ENCODE measurements around the gene H2BW1. TPM values are rescaled to one million over a fixed set of nuclear protein-coding genes. Genes with fewer than 3 reads are reported as not detected.

Gene H2BW1
- total RNA-seq, 1 experiment from 2014 or later: not detected

DNA sequence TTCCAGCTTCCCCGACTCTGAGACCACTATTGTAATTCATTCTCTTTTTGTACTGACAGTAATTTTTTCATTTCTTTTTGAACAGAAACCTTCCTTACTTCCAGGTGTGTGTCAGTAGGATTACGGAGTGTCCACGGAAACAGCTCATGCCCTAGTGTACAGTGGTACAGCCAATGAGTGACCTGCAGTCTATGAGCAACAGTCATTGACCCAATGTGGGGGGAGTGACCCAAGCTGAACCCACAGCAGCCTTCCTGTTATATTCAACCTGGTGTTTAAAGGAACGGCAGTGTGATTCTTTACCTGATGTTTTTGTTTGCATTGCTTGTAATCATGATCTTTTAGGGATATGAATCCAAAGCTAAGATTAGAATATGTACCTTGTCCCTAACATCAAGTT is 27.5 kb upstream of the H2BW1 start:
- Histone ChIP-seq H3K9me2 (ENCODE audit: insufficient read depth) (no peaks in the 10 kb centered on the region), H3K9ac (ENCODE audit: low read length) (no peak overlapping the region), H3K36me3 (ENCODE audit: control insufficient read depth in 1 of 2, insufficient read depth in 2 of 2, low read length in 2 of 2) (no peaks in the 10 kb centered on the region), H2AFZ (ENCODE audit: low read depth, low read length, poor library complexity, severe bottlenecking) (no peak overlapping the region), H3K4me2 (ENCODE audit: low read length) (no peak overlapping the region), H4K20me1 (ENCODE audit: insufficient read depth) (no peaks in the 10 kb centered on the region), H3K27me3 (ENCODE audit: insufficient read depth, low read length) (peaks cover 16% of the 10 kb centered on the region), H3K4me3 (replicated peaks in 1 of 2; ENCODE audit: low read depth in 1 of 2, low read length in 2 of 2) (no peak overlapping the region), H3K9me3 (ENCODE audit: control insufficient read depth in 1 of 2, insufficient read depth in 1 of 2, low read depth in 1 of 2, low read length in 2 of 2) (no peaks in the 10 kb centered on the region), H3K79me2 (ENCODE audit: insufficient read depth, low read length) (no peaks in the 10 kb centered on the region), H3K27ac (ENCODE audit: low read depth, low read length) (no peak overlapping the region), H3K4me1 (ENCODE audit: control insufficient read depth in 1 of 2, insufficient read depth in 2 of 2, low read length in 2 of 2) (no peaks in the 10 kb centered on the region)
- ChIA-PET RAD21 (ENCODE audit: low non-redundant PET in 1 of 2, low total read pairs in 2 of 2, uncharacterized antibody in 2 of 2, unreplicated experiment in 2 of 2) (no interaction called here), CTCF (no interaction called here), POLR2A (no interaction called here)
- DNase-seq (ENCODE audit: low read depth, low spot score) (no peak), ATAC-seq (no peak)
- intact Hi-C loops (cut with micrococcal nuclease): no loop called here
- BruUV-seq (replicated peaks): no TSS peak
- TF ChIP-seq SRF (IDR thresholded peaks at IDR 0.05; ENCODE audit: low read depth) (no peak), FOSL1 (IDR thresholded peaks at IDR 0.05; ENCODE audit: low read depth) (no peak), EZH2phosphoT487 (IDR thresholded peaks at IDR 0.05; ENCODE audit: borderline replicate concordance) (no peak), EGR1 (IDR thresholded peaks at IDR 0.05; ENCODE audit: low read depth) (no peak), CBX3 (IDR thresholded peaks at IDR 0.05; ENCODE audit: low read depth) (no peak), POLR2A (IDR thresholded peaks at IDR 0.05; ENCODE audit: borderline replicate concordance, extremely low read depth, insufficient read depth, insufficient read length) (no peak), RAD21 (IDR thresholded peaks at IDR 0.05; ENCODE audit: low read depth) (no peak), ZNF274 (IDR thresholded peaks at IDR 0.05; ENCODE audit: low read depth, low read length) (no peak), ZFX (IDR thresholded peaks at IDR 0.05) (no peak), ELF1 (IDR thresholded peaks at IDR 0.05; ENCODE audit: borderline replicate concordance, low read depth) (no peak), POLR2AphosphoS5 (IDR thresholded peaks at IDR 0.05; ENCODE audit: low read depth, low read length) (no peak)
- TF ChIP-seq, protein P1, sequence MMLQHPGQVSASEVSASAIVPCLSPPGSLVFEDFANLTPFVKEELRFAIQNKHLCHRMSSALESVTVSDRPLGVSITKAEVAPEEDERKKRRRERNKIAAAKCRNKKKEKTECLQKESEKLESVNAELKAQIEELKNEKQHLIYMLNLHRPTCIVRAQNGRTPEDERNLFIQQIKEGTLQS (IDR thresholded peaks at IDR 0.05): no peak

GRCh38 chrX:104039689-104040505 is 26.4 kb upstream of the H2BW1 start, which contains the start of gene H2BW2:
Gene H2BW2 (plus strand): TSS chrX:104039956. CDS start chrX:104039995, 39 bp downstream.
- no peak for TF ChIP-seq POLR2A (IDR thresholded peaks at IDR 0.05; ENCODE audit: borderline replicate concordance, extremely low read depth, insufficient read depth, insufficient read length)
- TF ChIP-seq JUND (IDR thresholded peaks at IDR 0.05): no peak
- Histone ChIP-seq H3K27ac (ENCODE audit: low read depth, low read length) (no peak within 1 kb of the TSS), H3K79me2 (ENCODE audit: insufficient read depth, low read length) (no peaks in the 10 kb centered on the region), H4K20me1 (ENCODE audit: insufficient read depth) (no peaks in the 10 kb centered on the region), H3K36me3 (ENCODE audit: control insufficient read depth in 1 of 2, insufficient read depth in 2 of 2, low read length in 2 of 2) (no peaks in the 10 kb centered on the region), H3K4me1 (ENCODE audit: control insufficient read depth in 1 of 2, insufficient read depth in 2 of 2, low read length in 2 of 2) (no peaks in the 10 kb centered on the region), H3K9ac (ENCODE audit: low read length) (no peak within 1 kb of the TSS), H3K4me2 (ENCODE audit: low read length) (no peak within 1 kb of the TSS), H3K9me2 (ENCODE audit: insufficient read depth) (no peaks in the 10 kb centered on the region), H3K9me3 (ENCODE audit: control insufficient read depth in 1 of 2, insufficient read depth in 1 of 2, low read depth in 1 of 2, low read length in 2 of 2) (no peaks in the 10 kb centered on the region), H2AFZ (ENCODE audit: low read depth, low read length, poor library complexity, severe bottlenecking) (no peak within 1 kb of the TSS), H3K27me3 (ENCODE audit: insufficient read depth, low read length) (peaks cover 16% of the 10 kb centered on the region), H3K4me3 (replicated peaks in 1 of 2; ENCODE audit: low read depth in 1 of 2, low read length in 2 of 2) (no peak within 1 kb of the TSS)
- RAD21 ChIA-PET (ENCODE audit: low non-redundant PET in 1 of 2, low total read pairs in 2 of 2, uncharacterized antibody in 2 of 2, unreplicated experiment in 2 of 2): no interaction called here
- no peak for DNase-seq (ENCODE audit: low read depth, low spot score)
- intact Hi-C loops (cut with micrococcal nuclease): no loop called here
- POLR2A ChIA-PET: no interaction called here
- no peak for ATAC-seq
- no TSS peak for BruUV-seq (replicated peaks)
- CTCF ChIA-PET: no interaction called here
